ENCODE measurements around the gene DDX43.
"Not testable (repeated sequence)": the region's sequence is repeated elsewhere in the genome, so short reads cannot be mapped to it uniquely, and the experiment has no call there.

The DDX43 gene

GRCh38 chr6:73388800-73389512 lies 5.7 kb upstream of the DDX43 start:
- DNase-seq (ENCODE audit: low read depth): peak; percentile 35

GRCh38 chr6:73389854-73390253 lies 4.8 kb upstream of the DDX43 start:
- no peak for DNase-seq (ENCODE audit: low read depth)

- no peak for DNase-seq (ENCODE audit: low read depth)
Observed at GRCh38 chr6:73391675-73392074, 3.0 kb upstream of the DDX43 start.

- DNase-seq (ENCODE audit: low read depth): not testable (repeated sequence)
Observed at GRCh38 chr6:73392188-73392587, 2.4 kb upstream of the DDX43 start.

GRCh38 chr6:73393278-73393677 lies 1.4 kb upstream of the DDX43 start:
- DNase-seq (ENCODE audit: low read depth): no peak

GRCh38 chr6:73395875-73396274 lies 1.2 kb downstream of the DDX43 start:
- no peak for DNase-seq (ENCODE audit: low read depth)

GRCh38 chr6:73400656-73401055 lies 6.0 kb downstream of the DDX43 start:
- DNase-seq (ENCODE audit: low read depth): no peak

- no peak for DNase-seq (ENCODE audit: low read depth)
Observed at GRCh38 chr6:73409395-73409794, 14.8 kb downstream of the DDX43 start.

GRCh38 chr6:73413102-73413501 lies 18.5 kb downstream of the DDX43 start:
- DNase-seq (ENCODE audit: low read depth): no peak

- DNase-seq (ENCODE audit: low read depth): no peak
Observed at GRCh38 chr6:73418081-73418741, 23.6 kb downstream of the DDX43 start.

GRCh38 chr6:73421534-73421933 lies 26.9 kb downstream of the DDX43 start:
- DNase-seq (ENCODE audit: low read depth): no peak

- no peak for DNase-seq (ENCODE audit: low read depth)
Observed at GRCh38 chr6:73435236-73435635, 40.6 kb downstream of the DDX43 start.

- DNase-seq (ENCODE audit: low read depth): no peak
Observed at GRCh38 chr6:73443555-73443954, 48.9 kb downstream of the DDX43 start.

GRCh38 chr6:73451223-73452106 lies 56.8 kb downstream of the DDX43 start:
- no peak for DNase-seq (ENCODE audit: low read depth)

- peak; percentile 78 for DNase-seq (ENCODE audit: low read depth)
Observed at GRCh38 chr6:73452107-73452461, 57.5 kb downstream of the DDX43 start, which contains the start of gene CGAS. Gene CGAS (minus strand): TSS chr6:73452297. CDS start chr6:73452181, 116 bp downstream.

- no peak for DNase-seq (ENCODE audit: low read depth)
Observed at GRCh38 chr6:73455865-73456629, 61.4 kb downstream of the DDX43 start.

- peak; percentile 52 for DNase-seq (ENCODE audit: low read depth)
Observed at GRCh38 chr6:73459474-73459873, 64.8 kb downstream of the DDX43 start.

GRCh38 chr6:73460056-73460455 lies 65.4 kb downstream of the DDX43 start:
- no peak for DNase-seq (ENCODE audit: low read depth)

- peak; percentile 74 for DNase-seq (ENCODE audit: low read depth)
Observed at GRCh38 chr6:73461537-73462350, 67.1 kb downstream of the DDX43 start, which contains the start of gene MTO1. Gene MTO1 (plus strand): TSS chr6:73461737. CDS start chr6:73461855, 118 bp downstream.

All from CMK (cell line).